GM19452 (cell line): Measurements from ENCODE around the gene POU5F1.
"Not testable (repeated sequence)": the region's sequence is repeated elsewhere in the genome, so short reads cannot be mapped to it uniquely, and the experiment has no call there.

Experiments
- ATAC-seq: cut with Tn5 transposase; IDR thresholded peaks from one replicate; pipeline ENCODE4 v1.9.1; 2021; ENCODE audit not compliant: unreplicated experiment

POU5F1 gene

DNA sequence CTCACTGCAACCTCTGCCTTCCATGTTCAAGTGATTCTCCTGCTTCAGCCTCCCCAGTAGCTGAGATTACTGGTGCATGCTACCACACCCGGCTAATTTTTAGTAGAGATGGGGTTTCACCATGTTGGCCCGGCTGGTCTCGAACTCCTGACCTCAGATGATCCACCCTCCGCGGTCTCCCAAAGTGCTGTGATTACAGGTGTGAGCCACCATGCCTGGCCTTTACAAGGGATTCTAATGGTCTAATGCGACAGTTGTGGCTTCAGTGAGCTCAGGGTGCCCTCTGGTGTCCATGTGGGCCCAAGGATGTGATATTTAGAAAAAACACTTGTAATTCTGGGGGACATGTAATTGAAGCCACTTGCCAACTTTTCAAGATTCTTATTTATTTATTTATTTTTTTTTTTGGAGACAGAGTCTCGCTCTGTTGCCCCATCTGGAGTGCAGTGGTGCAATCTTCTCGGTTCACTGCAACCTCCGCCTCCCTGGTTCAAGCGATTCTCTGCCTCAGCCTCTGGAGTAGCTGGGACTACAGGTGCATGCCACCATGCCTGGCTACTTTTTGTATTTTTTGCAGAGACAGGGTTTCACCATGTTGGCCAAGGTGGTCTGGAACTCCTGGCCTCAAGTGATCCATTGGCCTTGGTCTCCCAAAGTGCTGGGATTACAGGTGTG, 22.1 kb upstream of the POU5F1 start:
- not testable (repeated sequence) for ATAC-seq

DNA sequence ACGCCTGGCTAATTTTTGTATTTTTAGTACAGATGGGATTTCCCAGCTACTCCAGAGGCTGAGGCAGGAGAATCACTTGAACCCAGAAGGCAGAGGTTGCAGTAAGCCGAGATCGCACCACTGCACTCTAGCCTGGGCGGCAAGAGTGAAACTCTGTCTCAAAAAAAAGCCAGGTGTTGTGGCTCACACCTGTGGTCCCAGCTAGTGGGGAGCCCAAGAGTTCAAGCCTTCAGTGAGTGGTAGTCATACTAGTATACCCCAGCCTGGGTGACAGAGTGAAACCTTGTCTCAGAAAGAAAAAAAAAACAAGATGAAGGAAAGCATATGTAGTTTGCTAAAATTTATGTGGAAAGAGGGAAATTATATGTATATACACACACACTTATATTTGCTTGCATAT, 20.0 kb upstream of the POU5F1 start:
- ATAC-seq = no peak

DNA sequence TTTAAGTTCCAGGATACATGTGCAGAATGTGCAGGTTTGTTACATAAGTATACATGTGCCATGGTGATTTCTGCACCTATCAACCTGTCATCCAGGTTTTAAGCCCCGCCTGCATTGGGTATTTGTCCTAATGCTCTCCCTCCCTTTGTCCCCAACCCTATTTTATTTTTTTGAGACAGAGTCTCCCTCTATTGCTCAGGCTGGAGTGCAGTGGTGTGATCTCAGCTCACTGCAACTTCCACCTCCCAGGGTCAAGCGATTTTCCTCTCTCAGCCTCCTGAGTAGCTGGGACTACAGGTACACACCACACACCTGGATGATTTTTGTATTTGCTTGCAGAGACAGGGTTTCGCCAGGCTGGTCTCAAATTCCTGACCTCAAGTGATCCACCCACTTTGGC, 18.7 kb upstream of the POU5F1 start:
- ATAC-seq = not testable (repeated sequence)

DNA sequence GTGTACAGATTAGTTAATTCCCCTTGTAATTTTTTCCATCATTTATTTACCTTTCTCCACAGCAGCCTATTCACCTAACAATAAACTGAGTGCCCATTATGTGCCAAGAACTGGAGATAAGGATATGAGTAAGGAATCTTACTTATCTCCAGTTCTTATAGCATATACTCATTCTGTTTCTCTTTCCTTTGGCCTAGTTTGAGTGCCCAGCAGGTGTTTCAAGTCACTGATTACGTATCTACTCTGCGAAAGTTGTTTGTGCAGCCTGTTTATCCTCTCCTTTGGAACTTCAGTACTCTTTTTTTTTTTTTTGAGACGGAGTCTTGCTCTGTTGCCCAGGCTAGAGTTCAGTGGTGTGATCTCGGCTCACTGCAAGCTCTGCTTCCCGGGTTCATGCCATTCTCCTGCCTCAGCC, 17.3 kb upstream of the POU5F1 start:
- no peak for ATAC-seq

DNA sequence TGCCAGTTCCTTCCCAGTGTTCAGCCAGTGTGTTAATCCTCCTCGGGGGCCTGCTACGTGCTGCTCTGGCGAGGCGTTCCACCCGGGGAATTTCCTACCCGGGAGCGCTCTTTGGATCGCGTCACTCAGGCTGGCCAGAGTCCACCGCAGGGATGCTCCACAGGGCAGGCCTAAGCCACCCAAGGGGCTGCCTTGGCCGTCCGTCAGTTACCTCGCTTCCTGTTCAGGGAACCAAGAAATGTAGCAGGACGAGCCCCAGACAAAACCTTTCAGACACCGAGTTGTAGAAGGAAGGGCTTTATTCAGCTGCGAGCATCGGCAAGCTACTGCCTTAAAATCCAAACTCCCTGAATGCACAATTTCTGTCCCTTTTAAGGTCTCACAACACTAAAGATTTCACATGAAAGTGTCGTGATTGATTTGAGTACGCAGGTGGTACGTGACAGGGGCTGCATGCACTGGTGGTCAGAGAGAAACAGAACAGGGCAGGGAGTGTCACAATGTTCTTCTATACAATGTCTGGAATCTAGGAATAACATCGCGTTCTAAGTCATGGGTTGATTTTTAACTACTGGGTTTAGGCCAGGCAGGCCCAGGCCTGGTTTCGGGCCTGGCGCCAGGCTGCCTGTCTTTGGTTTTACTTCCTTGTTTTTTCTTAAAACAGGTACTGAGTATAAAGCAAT, 15.7 kb upstream of the POU5F1 start:
- ATAC-seq = no peak

DNA sequence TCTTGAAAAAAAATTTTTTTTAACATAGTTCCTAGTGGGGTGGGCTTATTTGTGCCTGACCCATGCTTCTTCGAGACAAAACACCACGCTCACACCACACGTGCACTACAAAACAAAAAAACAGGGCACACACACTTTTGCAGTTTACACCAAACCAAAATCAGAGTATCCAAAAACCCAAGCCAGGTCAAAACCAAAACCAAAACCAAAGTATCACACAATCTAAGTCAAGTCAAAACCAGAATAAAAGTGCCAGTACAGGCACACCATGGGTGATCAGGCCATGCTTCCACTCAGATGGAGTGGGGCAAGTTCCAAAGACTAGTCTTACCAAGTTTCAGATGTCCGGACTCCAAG, 15.2 kb upstream of the POU5F1 start:
- not testable (repeated sequence) for ATAC-seq

DNA sequence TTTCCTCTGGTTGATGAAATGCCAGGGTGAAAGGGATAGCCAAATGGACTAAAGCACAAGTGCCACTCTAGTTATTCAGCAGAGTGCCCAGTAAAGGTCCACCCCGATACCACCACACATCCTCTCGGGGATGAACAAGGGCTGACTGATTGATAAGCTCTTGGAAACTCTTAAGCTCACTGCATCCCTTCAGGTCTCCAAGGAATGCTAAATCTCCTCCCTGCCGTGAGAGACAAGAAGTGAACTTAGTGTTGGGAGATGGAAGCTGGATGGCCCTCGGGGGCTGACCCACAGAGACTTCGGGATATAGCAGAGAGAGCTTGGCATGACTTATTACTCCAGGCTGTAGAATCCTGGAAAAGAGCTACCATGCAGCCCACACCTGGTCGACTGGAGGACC, 13.4 kb upstream of the POU5F1 start:
- not testable (repeated sequence) for ATAC-seq

DNA sequence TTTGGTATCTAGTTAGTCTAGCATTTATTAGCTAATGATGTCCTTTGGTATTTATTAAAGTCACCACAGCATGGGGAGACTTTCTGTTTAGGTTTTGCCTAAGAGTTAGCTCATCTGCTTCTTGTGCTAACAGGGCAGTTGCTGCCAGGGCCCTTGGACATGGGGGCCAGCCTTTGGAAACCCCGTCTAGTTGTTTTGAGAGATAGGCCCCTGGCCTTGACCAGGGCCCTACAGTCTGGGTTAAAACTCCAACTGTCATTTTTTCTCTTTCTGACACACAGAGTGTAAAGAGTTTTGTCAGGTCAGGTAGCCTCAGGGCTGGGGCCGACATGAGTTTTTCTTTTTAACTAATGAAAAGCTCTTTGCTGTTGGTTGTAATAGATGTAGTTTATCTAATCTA, 12.8 kb upstream of the POU5F1 start:
- ATAC-seq = not testable (repeated sequence)

DNA sequence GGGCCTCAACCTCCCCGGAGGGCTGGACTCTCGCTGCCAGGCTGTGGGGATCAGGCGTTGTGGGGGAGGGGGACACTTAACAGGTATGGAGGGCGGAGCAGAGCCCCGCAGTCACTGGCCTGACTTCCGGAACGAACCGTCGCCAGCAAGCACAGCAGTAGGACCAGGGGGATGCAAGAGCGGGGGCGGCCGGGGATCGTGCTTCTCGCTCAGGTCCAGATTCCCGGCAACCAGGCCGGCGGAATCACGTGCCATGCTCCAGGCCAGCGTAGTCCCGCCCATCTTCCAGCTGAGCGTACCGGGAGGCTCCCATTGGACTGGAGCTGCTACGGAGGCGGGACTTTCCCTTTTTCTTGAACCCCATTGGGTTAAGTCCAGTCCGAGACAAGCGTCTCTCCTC, 10.0 kb upstream of the POU5F1 start:
- ATAC-seq = no peak

DNA sequence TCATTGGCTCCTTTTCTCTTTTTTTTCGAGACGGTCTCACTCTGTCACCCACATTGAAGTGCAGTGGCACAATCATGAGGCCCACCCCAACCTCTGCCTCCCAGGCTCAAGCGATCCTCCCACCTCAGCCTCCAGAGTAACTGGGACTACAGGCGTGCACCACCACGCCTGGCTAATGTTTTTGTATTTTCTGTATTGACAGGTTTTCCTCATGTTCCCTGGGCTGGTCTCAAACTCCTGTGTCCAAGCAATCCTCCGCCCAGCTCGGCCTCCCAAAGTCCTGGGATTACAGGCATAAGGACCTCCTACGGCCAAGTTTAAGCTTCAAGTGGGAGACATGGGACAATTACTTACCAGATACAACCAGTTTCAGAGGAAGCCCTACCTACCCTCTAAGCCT, 9.4 kb upstream of the POU5F1 start:
- no peak for ATAC-seq

DNA sequence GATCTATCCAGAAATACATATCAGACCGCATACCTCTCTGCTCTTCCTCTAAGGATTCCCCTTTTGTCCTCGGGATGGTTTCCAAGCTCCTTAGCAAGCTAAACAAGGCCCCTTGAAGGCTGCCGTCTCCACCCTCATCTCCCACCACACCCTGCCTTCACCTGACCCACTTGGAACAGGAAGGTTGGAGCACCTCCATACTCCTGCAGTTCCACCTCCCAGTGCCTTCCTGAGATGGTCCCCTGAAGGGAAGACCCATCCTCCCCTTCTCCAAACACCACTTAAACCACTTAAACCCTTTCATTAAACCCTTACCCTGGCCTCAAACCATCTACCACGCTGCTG, 8.5 kb upstream of the POU5F1 start:
- ATAC-seq = no peak

DNA sequence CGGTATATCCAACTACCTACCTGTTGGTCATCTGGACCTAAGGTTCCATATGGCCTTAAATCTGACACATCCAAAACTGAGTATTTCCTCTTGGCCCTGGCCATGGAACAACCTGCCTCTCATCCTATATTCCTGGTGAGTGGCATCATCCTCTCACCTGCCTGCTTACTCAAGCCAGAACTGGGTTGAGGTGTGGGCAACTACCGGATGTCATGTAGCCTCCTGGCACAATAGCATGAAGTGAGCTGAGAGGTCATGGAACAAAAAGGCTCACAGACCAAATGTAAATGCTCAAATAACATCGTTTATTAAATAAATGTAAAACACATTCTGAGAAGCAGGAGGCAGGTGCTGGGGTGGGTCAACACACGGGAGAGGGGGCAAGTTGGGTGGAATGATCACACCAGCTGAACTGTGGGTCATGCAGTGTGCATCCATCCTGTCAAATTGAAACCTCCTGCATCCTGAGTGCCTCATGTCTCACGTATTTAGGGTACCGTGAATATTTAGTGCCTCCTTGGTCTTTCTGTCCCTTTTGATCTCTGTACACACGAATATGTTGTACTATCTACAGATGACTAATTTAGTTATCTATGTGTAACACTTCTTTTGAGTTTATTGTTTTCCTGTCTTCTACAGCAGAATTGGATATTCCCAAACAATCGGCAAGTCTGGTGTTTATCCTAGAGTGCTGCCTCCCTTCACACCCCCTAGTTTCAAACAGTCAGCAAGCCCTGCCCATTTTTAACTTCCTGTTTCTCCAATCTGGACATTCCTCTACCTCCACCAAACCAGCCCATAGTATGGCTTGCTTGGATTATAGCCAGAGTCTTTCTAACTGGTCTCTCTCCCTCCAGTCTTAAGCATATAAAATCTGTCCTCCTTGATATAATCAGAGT, 7.9 kb upstream of the POU5F1 start:
- no peak for ATAC-seq

DNA sequence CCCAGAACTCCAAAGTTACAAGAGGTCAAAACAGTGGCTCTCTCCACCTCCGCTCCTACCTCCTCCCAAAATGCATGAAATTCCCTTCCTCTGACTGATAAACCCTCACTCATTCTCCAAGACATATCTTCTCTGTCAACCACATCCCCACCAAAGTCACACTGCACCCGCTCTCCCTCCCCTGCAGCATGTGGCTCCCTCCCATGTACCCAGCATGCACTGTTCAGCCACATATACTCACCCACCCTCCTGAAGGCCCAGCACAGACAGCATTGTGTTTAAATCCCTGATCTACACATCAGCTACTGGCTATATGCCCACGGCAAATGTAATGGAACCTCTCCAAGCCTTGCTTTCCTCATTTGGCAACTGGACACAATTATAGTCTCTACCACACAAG, 5.5 kb upstream of the POU5F1 start:
- no peak for ATAC-seq

DNA sequence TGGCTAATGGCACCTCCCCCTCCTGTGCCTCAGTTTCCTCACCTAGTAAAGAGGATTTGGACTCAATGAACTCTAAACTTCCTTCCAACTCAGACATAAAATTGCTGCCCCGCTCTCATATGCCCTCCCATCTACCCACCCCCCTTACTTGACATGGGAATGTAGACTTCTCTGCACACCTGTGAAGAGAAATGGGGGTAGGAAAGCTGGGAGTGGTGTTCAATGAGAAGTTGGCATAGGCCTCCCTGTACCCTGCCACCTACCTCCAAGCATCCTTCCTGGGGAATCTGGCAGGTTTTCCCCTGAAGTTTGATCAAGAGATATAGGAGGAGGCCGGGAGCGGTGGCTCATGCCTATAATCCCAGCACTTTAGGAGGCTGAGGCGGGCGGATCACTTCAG, 3.9 kb upstream of the POU5F1 start:
- ATAC-seq = no peak

DNA sequence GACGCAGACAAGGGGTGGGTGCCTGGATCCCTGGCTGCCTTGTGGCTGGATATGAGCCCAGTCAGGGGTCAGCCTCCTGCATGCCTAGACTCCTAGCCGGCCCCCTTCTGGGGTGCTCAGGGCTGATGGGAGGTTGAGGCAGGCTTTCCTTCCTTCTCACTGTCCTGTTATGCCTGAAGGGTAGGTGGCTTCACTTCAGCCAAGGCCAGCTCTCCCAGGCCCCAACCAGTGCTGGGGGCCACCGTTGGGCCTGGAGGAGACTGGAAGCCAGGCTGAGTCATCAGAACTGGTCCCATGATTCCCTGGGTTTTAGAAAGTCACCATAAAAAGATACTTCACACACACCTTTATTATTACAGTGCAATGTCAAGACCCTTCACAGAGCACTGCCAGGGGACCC, 2.9 kb upstream of the POU5F1 start:
- no peak for ATAC-seq

DNA sequence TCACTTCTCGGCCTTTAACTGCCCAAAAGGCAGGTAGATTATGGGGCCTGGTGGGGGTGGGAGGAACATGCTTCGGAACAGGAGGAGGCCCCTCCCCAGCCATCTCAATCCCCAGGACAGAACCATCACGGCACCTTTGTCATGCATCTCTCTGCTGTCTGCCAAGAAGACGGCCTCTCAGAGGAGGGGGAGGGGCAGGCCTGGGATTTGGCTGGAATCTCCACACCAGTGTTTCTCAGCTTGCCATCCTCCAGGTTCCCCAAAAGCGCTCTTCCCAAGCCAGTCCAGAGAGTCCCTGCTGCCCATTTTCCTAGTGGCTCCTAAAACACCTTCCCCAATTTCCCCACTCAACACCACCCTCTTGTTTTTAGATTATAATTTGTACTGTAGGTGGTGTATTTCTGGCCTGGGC, 2.5 kb upstream of the POU5F1 start:
- ATAC-seq = no peak

DNA sequence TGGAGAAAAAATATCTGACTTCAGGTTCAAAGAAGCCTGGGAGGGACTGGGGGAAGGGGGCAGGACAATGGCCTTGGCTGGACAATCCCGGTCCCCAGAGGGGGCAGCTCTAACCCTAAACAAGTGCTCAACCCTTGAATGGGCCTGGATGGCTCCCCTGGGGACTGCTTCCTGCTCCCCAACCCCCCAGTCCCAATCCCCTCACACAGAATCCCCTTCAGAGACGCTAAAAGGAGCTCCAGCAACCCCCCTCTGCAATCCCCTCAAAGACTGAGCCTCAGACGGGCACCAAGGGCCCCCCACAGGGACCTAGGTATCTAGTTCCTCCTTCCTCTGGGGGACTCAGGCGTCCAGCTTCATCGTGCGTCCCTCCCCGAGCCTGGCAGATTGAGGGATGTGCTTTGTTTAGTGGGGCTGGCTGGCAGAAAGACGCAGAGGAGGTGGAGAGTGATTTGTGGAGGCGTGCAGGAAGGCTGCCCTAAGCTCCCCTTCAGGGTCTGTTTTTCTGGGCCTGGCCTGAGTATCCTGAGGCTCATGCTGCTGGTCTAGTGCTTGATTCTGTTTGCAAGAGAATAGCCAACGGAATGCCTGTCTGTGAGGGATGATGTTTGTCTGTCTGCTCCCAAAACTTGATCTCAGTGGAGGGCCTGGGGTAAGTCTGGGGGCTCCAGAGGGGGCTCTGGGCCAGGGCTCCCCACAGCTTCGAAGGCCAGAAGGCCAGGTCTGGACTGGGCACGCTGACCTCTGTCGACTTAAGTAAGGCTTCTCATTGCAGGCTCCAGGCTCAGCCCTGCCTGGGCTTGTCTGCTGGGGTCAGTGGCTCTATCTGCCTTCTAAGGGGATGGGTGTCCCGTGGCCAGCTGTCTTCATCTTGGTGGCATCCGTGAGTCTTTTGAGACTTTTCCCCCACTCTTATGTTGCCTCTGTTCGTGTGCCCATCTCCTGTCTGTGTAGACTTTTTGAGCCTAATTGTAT, 1.7 kb upstream of the POU5F1 start:
- ATAC-seq = no peak

DNA sequence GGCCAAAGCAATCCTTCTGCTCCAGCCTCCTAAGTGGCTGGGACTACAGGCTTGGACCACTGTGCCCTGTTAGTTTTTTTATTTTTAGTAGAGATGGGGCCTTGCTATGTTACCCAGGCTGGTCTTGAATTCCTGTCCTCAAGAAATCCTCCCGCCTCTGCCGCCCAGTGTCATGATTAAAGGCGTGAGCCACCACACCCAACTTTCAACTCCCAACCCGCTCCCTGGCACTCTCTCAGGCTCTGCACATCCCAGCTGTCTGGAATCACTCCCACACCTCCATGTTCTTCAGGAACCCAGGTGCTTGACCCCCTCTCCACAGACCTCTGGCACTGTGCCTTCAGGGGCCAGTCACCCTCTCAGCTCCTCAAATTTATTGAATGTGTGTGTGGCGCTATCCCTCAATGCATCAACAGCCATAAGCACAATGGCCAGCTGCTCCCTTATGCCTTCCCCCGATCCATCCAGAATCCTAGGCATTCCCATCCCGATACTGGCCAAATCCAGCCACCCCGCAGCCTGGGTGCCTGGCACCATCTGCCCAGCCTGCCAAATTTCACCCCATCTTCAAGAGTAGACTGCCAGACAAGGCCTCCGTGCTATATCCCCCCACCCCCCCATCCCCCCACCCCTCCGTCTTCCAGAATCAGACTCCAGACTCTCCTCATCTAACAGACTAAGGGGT, 647 bp upstream of the POU5F1 start:
- no peak for ATAC-seq

DNA sequence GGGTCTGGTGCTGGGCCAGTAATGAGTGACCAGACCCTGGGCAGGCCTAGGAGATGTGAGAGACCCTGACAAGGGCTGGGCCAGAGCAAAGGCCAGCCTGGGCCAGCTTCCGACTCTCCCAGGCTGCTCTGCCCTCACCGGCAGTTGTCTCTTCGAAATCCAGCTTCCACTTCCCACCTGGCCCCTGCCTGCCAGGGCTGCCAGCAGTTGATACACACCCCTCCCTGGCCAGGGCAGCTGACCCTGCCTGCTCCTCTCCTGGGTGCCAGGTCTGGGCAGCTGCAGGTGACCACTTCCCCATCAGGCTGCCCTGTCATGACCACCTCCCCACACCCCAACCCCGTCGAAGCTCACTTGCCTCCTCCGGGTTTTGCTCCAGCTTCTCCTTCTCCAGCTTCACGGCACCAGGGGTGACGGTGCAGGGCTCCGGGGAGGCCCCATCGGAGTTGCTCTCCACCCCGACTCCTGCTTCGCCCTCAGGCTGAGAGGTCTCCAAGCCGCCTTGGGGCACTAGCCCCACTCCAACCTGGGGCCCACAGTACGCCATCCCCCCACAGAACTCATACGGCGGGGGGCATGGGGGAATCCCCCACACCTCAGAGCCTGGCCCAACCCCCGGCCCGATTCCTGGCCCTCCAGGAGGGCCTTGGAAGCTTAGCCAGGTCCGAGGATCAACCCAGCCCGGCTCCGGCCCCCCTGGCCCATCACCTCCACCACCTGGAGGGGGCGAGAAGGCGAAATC, 453 bp downstream of the POU5F1 start:
- ATAC-seq = not testable (repeated sequence)
